Panc1 (cell line): ENCODE measurements around the gene DOCK3.

Experiments
- POLR2AphosphoS5 ChIP-seq: IDR thresholded peaks from 2 replicates; pipeline ENCODE4 v1.6.1; 2012; ENCODE audit warnings: mild to moderate bottlenecking, low read depth, low read length, moderate library complexity
- SIN3A ChIP-seq: IDR thresholded peaks from 2 replicates; pipeline ENCODE4 v1.6.1; 2012; ENCODE audit warnings: low read depth, mild to moderate bottlenecking, low read length, moderate library complexity, borderline replicate concordance; ENCODE audit not compliant: insufficient read depth
- TCF7L2 ChIP-seq: IDR thresholded peaks from 2 replicates; pipeline ENCODE4 v1.6.1; 2011; ENCODE audit warnings: mild to moderate bottlenecking, low read depth, low read length, inconsistent platforms
- TF ChIP-seq, protein P1 (sequence below): fragments of 450-650 bp; IDR thresholded peaks from 2 replicates; pipeline ENCODE4 v1.5.1; 2017; ENCODE audit warnings: mild to moderate bottlenecking
- TF ChIP-seq, protein P2 (sequence below), 2 experiments: IDR thresholded peaks; 2 replicates each; pipeline ENCODE4 v1.6.1; 2011 to 2012; ENCODE audit warnings: low read depth in 2 of 2, control low read depth in 1 of 2, low read length in 1 of 2, mild to moderate bottlenecking in 1 of 2, moderate library complexity in 1 of 2; ENCODE audit not compliant: insufficient read depth in 1 of 2

DNA sequence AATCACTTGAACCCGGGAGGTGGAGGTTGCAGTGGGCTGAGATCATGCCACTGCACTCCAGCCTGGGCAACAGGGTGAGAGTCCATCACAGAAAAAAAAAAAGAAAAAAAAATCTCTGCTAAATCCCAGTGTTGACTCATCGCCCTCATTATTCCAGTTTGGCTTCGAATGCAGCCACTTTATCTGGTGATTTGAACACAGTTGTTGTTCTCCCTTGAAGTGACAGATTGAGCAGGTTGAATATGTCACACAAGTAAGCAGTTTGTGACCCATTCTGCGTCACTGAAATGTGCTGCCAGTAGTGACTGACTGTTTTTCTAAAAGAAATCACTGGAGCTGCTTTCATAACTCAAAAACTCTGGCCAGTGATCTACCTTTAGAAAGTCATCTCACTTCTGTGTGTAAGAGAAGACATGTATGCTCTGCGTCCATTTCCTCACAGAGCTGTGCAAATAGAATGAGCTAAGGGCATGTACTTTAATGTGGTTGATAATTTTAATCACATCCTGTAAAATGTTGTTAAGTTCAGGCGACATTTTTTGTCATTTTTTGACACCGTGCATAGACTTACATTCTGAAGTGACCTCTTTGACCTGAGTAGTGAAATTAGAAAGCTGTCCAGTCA, 12.5 kb downstream of the DOCK3 start:
- TF ChIP-seq, protein P1, sequence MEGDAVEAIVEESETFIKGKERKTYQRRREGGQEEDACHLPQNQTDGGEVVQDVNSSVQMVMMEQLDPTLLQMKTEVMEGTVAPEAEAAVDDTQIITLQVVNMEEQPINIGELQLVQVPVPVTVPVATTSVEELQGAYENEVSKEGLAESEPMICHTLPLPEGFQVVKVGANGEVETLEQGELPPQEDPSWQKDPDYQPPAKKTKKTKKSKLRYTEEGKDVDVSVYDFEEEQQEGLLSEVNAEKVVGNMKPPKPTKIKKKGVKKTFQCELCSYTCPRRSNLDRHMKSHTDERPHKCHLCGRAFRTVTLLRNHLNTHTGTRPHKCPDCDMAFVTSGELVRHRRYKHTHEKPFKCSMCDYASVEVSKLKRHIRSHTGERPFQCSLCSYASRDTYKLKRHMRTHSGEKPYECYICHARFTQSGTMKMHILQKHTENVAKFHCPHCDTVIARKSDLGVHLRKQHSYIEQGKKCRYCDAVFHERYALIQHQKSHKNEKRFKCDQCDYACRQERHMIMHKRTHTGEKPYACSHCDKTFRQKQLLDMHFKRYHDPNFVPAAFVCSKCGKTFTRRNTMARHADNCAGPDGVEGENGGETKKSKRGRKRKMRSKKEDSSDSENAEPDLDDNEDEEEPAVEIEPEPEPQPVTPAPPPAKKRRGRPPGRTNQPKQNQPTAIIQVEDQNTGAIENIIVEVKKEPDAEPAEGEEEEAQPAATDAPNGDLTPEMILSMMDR = no peak
- TF ChIP-seq, protein P2, sequence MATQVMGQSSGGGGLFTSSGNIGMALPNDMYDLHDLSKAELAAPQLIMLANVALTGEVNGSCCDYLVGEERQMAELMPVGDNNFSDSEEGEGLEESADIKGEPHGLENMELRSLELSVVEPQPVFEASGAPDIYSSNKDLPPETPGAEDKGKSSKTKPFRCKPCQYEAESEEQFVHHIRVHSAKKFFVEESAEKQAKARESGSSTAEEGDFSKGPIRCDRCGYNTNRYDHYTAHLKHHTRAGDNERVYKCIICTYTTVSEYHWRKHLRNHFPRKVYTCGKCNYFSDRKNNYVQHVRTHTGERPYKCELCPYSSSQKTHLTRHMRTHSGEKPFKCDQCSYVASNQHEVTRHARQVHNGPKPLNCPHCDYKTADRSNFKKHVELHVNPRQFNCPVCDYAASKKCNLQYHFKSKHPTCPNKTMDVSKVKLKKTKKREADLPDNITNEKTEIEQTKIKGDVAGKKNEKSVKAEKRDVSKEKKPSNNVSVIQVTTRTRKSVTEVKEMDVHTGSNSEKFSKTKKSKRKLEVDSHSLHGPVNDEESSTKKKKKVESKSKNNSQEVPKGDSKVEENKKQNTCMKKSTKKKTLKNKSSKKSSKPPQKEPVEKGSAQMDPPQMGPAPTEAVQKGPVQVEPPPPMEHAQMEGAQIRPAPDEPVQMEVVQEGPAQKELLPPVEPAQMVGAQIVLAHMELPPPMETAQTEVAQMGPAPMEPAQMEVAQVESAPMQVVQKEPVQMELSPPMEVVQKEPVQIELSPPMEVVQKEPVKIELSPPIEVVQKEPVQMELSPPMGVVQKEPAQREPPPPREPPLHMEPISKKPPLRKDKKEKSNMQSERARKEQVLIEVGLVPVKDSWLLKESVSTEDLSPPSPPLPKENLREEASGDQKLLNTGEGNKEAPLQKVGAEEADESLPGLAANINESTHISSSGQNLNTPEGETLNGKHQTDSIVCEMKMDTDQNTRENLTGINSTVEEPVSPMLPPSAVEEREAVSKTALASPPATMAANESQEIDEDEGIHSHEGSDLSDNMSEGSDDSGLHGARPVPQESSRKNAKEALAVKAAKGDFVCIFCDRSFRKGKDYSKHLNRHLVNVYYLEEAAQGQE (IDR thresholded peaks at IDR 0.05; ENCODE audit: insufficient read depth in 1 of 2, low read depth in 2 of 2, low read length in 1 of 2) = no peak
- TF ChIP-seq POLR2AphosphoS5 = no peak
- no peak for TF ChIP-seq SIN3A
- no peak for TF ChIP-seq TCF7L2
